ENCODE data around the gene DDX10. TPM values are rescaled to one million over a fixed set of nuclear protein-coding genes. Genes with fewer than 3 reads are reported as not detected.

DDX10 gene
- total RNA-seq, result 67.4 and 90.1 TPM in 2 replicates

DNA sequence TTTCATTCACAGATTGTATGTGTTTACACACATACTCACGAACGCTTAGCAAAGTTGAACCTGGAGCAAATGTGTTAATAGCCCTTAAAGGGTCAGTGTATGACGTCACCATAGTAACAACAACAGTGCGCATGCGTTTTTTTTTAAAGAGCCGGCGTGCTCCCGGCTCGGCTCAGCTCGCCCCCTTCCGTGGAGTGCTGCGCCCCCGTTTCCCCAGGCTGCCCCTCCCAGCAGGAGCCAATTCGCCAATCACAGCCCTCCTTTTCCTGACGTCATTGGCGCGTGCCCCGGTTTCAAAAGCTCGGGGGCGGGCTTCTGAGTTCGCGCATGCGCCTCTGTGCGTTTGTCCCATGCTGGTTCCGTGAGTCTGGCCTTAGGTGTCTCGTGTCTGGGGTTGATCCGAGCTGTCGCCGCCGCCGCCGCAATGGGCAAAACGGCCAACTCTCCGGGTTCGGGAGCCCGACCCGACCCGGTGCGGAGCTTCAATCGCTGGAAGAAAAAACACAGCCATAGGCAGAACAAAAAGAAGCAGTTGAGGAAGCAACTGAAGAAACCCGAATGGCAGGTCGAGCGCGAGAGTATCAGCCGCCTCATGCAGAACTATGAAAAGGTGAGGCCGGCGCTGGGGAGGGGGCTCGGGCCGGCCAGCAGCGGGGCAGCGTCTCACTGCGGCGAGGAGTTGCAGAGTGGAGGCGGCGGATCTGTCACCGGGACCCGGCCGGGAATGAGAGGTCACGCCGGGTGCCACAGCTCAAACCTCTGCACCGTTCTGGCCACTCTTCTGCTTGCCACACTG, at the start of gene DDX10:
Gene DDX10 (plus strand): TSS at position 340 of the 796 bp plus-strand sequence. CDS start 85 bp downstream, at position 425.
- DNase-seq (ENCODE audit: low read depth) (peak; percentile 92), FAIRE-seq (no peak)
- peak; percentile 45 for TF ChIP-seq CTCF (IDR thresholded peaks at IDR 0.05; ENCODE audit: insufficient read depth, low read length, severe bottlenecking)
- Histone ChIP-seq H3K4me3 (ENCODE audit: low read depth, low read length) (peak within 1 kb of the TSS; percentile 68), H3K27me3 (ENCODE audit: control insufficient read depth, insufficient read depth, low read length) (no peaks in the 10 kb centered on the region), H3K36me3 (ENCODE audit: control insufficient read depth, insufficient read depth, low read length) (peaks cover 3% of the 10 kb centered on the region)

DNA sequence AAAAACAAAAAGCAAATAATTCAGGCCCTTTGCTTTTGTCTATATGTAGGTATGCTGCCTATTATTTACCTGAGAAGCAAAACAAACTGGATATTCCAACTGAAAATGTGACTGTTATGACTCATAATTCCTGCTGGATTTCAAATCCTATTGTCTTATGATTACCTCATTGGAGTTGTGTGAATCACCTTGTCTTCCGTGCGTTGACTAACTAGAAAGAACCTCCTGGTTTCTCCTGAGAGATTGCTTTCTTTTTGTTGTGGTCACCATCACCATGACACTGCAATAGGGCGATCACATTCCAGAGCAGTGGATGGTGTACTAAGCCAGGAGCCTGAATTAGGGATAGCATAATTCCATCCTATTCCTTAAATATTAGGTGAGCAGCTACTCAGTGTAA, 48.3 kb upstream of the DDX10 start:
- Histone ChIP-seq H3K36me3 (ENCODE audit: control insufficient read depth, insufficient read depth, low read length) (no peaks in the 10 kb centered on the region), H3K4me3 (ENCODE audit: low read depth, low read length) (no peak overlapping the region), H3K27me3 (ENCODE audit: control insufficient read depth, insufficient read depth, low read length) (no peaks in the 10 kb centered on the region)
- TF ChIP-seq CTCF (IDR thresholded peaks at IDR 0.05; ENCODE audit: insufficient read depth, low read length, severe bottlenecking), result no peak
- DNase-seq (ENCODE audit: low read depth), result peak; percentile 100
- FAIRE-seq, result peak; percentile 98

DNA sequence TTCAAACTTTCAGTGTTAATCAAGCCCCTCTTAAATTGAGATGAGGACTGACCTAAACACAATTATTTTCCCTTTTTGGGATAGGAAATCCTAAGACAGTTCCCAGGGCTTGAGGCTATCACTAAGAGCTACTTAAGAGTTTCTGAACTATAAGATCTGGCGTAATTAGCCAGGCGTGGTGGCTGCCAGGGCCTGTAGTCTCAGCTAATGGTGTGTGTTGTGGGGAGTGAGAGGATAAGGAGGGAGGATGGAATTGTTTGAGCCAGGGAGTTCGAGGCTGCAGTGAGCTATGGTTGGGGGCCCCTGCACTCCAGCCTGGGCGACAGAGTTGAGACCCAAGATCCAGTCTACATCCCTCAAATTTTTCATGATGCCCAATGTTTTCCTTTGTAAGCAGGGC, 47.8 kb upstream of the DDX10 start:
- DNase-seq (ENCODE audit: low read depth) (no peak), FAIRE-seq (no peak)
- H3K27me3 ChIP-seq (ENCODE audit: control insufficient read depth, insufficient read depth, low read length), result no peaks in the 10 kb centered on the region
- H3K4me3 ChIP-seq (ENCODE audit: low read depth, low read length), result no peak overlapping the region
- TF ChIP-seq CTCF (IDR thresholded peaks at IDR 0.05; ENCODE audit: insufficient read depth, low read length, severe bottlenecking), result no peak
- no peaks in the 10 kb centered on the region for H3K36me3 ChIP-seq (ENCODE audit: control insufficient read depth, insufficient read depth, low read length)

GRCh38 chr11:108618529-108618928, 46.3 kb upstream of the DDX10 start:
- DNase-seq (ENCODE audit: low read depth) (peak; percentile 46), FAIRE-seq (no peak)
- Histone ChIP-seq H3K36me3 (ENCODE audit: control insufficient read depth, insufficient read depth, low read length) (no peaks in the 10 kb centered on the region), H3K27me3 (ENCODE audit: control insufficient read depth, insufficient read depth, low read length) (no peaks in the 10 kb centered on the region), H3K4me3 (ENCODE audit: low read depth, low read length) (no peak overlapping the region)
- no peak for TF ChIP-seq CTCF (IDR thresholded peaks at IDR 0.05; ENCODE audit: insufficient read depth, low read length, severe bottlenecking)

- DNase-seq (ENCODE audit: low read depth) (peak; percentile 78), FAIRE-seq (no peak)
- TF ChIP-seq CTCF (IDR thresholded peaks at IDR 0.05; ENCODE audit: insufficient read depth, low read length, severe bottlenecking), result no peak
- no peaks in the 10 kb centered on the region for H3K27me3 ChIP-seq (ENCODE audit: control insufficient read depth, insufficient read depth, low read length)
- H3K4me3 ChIP-seq (ENCODE audit: low read depth, low read length), result no peak overlapping the region
- H3K36me3 ChIP-seq (ENCODE audit: control insufficient read depth, insufficient read depth, low read length), result no peaks in the 10 kb centered on the region
Measured at GRCh38 chr11:108620958-108621772, 43.7 kb upstream of the DDX10 start.

All from bronchial epithelial cell (primary cell).